ENCODE data around the gene NRN1.

NRN1 gene

DNA sequence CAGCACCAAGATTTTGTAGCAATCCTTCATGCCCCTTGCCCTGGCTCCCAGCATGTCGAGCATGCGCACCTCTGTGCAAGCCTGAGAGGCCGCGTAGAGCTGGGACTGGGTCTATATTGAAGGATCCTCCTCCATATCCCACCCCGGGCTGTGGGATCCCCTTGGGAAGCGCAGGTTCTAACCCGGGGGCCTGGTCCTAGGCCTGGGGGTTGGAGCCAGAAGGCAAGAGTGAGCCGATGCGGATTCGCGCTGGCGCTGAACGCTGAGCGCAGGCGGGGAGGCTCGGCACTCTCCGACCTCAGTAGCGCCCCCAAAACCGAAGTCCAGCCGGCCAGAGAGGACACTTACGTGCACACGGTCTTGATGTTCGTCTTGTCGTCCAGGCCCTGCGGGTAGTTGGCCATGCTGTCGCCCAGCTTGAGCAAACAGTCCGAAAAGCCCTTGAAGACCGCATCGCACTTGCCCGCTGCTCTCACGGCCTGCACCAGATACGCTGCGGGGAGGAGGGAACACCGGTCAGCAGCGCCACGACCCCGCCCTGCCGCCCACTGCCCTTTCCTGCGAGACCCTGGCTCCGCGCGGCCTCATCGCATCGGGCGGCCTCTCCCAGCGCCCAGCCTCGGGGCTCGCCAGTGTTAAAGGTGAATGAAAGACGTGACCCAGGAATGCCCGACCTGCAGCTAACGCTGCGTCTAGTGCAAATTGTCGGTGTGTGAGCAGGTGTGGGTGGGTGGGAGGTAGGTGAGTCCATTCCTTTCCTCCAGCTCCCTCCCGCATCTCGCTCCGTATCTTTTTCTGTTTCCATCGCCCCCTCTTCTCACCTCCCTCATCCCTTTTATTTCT is 4.5 kb downstream of the NRN1 start:
- DNase-seq (ENCODE audit: low spot score) = no peak

DNA sequence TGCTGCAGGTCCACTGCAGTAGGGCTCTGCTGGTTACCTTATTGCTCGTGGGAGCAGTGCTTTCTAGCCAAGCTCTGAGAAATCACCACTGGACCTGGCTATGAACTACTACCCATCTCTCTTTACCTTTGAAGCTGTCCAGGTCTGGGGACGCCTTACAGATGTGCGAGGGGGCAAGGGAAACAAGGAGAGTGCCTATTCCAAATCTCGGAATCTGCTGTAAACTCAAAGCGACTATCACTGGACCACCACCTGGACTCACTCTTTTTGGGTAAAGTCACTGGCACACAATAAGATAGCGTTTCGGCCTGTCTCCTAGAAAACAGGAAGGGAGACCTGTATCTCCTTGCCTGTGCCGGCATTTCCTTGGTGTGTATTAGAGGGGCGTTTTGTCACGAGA is 5.3 kb downstream of the NRN1 start:
- no peak for DNase-seq (ENCODE audit: low spot score)

DNA sequence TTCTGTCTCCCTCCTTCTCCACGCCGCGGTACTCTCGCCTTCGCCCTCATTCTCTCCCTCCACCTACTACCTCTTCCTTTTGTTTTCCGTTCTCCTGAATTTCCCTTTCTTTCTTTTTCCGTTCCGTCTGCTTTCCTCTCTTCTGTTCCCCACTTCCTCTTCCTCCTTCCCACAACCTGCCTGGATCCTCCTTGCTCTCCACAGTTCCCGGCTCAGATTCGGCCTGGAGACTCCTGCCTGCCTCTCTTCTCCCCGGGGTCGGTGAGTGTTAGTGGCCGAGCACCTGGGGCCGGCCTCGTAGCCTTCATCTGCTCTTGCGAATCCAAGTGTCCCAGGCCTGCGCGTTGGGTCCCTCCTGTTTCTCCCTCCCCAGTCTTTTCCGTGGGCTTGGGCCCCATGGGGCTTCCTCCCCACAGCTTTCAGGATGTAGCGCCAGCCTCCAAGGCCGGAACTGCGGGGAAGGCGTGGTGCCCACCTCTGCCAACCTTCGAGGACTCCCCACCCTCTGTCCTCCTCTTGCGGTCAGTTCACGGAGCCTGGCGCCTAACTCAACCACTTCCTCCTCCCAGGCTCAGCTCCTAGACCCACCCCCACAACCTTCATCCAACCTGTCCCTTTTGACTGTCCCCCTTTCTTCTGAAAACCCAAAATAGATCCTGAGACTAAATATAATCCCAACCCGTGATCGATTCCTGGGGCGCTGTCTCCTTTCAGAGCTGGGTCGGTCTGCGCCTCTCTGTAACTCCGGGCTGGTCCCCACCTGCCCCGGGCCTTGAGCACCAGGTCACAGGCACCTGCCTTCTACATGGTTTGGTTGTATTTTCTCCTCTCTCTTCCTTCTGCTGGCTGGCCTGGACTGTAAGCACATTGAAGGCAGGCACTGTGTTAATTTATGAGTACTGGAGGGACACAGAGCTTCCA is 6.8 kb downstream of the NRN1 start:
- DNase-seq (ENCODE audit: low spot score) = no peak

DNA sequence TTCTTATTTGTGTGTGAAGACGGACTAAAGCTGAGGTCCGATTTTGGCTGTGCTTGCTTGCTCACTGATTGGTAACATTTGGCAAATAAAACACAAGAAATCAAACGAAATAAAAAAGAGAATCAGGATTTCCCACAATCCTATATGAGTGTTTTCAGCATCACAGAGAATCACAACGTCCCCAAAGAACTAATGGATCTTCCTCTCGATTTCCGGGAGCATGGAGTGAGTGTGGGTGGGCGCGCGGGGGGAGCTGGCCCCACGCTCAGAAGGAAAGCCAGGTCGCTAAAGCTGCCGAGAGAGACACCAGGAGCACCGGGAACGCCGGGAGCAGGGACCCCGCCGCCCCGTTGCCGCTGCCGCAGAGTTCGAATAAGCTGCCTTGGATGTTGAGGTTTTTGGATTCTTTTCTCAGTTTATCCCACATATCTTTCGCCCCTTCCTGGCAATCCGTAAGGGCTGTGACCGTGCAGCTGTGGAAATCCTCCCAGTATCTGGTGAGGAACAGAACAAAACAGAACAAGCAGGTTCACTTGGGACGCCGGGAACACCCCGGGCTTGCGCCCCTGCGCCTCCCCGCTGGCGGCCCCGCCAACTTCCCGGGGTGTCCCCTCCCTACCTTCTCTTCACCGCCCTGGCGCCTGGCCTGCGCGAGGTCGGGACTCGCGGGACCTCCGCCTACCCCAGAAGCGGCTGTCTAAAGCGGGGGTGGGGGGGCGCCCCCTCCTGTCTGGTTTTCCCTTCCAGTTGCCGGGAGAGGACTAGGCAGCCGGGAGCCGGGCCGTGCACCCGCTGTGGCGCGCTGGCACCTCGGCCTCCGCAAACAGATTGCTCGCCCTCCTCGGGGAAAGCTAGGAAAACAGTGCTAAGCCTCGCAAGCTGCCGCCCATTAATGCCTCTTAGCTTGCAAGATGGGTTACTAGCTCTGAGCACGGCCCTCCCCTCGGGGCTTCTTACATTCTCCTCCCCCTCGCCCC is 7.7 kb downstream of the NRN1 start:
- DNase-seq (ENCODE audit: low spot score) = no peak

DNA sequence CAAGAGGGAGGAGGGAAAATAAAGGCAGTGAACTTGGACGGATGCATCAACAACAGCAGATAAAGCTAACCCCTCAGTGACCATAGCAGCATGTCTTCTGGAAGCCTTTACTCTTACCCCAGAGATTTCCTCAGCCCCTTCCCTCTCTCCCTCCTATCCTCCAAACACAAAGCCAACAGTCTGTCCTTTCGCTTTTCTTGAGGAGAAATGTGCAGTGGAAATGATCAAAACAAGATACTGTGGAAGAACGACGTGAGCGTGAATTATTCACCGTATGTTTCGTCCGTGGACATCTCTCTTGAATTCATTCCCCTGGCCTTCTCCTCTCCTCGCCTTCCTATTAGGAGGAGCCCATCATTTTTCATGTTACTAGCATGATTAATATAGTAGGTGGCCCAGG is 8.5 kb downstream of the NRN1 start:
- DNase-seq (ENCODE audit: low spot score) = no peak

DNA sequence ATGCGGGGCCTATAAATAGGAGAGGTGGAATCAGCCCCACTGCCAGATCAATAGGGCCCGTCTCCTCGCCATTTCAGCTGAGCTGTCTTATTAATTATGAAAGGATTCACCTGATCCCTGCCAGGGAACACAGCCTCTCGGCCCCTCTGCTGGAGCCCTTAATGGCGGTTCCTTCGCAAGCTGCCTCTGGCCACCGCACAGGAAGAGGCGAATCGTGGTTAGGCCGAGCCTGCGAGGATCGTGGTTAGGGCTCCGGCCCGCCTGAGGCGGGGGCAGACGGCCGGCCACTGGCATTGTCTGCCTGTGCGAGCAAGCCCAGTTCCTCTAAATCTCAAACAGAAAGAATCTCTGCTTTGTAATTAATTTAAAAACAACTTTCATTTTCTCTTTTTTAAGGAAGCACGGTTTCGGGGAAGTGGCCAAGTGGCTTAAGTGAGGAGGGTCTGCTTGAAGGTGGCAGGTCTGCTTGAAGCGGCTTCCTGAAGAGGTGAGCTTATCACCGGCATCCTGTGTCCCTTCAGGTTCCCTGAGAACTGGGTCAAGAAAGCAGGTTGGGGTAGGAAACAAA is 9.2 kb downstream of the NRN1 start:
- DNase-seq (ENCODE audit: low spot score) = no peak

DNA sequence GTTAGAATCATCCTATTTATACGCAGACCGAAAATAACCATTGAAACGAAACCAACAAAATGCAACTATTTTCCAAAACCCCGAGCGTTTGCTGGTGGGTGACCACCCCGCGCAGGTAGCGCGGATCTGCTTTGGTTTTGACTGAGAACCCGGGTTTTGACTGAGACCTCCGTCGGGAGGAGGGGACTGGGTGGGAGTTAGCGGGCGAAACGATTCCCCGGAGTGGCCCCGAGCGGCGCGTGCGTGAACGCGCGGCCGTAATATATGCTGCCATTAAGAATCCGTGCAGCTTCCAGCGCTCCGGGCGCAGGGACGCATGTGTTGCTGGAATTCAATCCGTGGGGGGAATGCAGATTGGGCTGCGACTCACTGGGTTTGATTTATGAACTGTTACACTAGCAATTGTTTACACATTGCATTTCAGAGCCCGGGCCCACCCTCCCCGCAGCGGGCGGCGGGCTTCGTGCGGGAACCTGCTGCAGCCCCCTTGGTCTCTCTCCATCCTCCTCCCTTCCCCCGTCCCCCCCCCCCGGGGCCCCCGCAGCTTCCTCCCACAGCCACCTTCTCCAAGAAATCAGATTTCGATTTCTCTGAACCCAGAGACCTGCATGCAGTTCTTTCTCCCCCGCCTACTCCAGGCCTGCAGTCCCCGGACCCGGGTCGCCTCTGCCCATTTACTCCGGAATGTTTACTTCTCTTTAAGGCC is 9.9 kb downstream of the NRN1 start:
- DNase-seq (ENCODE audit: low spot score) = no peak

DNA sequence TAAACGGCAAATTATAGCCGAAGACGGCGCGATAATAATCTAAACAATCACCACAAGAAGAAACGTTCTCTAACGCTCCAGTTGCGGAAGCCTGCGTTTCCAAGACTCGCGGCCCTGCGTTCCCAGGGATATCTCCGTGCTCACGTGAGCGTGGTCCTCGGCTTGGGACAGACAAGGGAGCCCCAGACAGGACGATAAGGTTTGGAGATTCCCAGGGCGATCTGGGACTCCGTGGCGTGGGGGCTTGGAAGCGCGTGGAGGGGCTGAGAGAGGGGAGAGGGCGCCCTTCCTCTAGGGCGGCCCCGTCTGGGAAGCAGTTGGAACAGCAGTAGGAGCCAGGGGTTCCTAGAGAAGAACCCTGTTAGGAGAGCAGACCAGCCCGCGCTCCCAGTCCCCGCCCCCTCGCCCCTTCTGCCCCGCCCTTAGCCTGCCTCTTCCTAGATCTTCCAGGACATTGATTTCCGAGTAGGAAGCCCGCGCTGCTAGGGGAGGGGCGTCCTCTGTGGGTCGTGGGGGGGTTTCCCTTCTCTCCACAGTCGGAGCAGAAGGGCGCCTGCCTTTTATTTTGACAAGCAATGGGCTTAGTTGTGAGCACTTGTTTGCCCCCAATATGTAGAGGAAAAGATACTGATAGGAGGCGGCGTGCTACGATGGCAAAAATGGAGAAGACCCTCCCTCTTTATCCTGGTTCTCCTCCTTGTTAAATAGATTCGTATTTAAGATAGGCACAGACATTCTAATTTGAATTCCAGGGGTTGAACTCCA is 10.6 kb downstream of the NRN1 start:
- DNase-seq (ENCODE audit: low spot score) = peak; percentile 63

DNA sequence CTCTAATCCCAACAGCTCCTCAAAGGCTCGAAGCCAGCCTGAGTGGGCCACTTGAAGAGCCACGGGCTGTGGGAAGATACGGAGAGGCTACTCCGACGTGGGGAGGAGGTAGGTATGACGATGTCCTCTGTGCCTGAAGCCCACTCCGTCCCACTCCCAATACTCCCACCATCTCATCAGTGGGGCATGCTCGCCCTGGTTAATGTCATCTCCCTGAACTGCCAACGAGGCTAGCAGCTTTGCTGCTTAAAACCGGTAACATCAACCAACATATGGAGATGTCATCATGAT is 11.1 kb downstream of the NRN1 start:
- no peak for DNase-seq (ENCODE audit: low spot score)

DNA sequence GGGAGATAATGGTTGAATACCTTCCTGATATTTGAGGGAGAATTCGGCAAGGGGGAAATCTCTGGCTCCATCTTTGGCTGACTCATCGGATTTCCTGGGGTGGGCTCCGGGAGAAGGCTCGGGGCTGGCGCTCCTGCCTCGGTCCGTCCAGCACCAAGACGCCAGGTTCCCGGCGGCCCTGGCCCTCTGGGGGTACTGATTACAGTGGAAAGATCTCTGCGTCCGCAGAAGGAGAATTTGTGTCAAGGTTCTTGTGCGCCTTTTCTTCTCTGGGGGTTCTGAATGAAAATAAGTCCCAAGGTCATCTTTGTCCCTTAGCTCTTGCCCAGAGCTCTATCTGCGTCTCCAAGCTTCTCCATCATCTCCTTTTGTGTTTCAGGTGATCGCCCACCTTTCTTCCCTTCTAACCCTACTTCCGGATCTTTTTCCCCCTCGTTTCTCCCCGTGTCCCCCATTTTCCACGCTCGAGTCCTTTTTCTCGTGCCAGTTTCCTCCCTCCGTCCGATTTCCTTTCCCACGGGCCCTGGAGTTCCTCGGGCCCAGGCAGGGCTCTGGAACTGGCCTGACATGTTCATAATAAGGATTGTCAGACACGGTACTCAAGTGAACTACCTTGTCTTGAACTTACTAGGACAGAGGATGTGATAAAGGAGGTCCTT is 11.6 kb downstream of the NRN1 start:
- no peak for DNase-seq (ENCODE audit: low spot score)

DNA sequence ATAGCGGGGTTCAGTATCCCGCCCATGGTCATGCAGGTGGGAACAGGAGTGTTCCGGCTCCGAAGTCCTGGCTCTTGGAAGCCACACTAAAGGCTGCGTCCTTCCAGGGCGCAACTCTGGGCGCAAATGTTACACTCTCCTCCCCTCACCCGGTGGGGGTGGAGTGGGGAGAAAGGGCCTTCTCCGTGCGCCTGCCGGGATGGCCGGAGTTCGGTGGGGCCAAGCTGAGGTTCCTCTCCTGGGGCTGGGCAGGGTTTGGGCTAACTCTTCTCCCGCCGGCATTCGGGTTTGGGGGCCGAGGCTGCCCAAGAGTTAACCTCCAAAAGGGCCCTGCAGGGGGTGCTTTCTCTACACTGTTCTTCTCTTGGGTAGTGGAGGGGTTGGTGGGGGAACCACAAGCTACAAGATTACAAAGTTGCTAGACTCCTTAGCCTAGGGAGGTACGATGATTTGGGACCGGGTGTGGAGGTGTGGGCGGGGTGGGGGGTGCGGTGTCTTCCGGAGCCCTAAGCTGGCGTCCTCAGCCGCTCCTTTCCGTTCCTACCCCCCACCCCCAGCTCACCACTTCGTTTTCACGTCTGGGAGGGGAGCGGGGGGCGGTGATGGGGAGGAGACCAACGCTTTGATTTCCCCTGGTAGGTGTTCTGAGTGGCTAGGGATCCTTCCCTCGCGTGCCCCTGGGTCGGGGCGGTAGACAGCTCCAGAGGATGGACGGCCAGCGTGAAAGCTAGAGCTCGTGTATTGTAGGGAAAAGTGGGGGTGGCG is 12.3 kb downstream of the NRN1 start:
- no peak for DNase-seq (ENCODE audit: low spot score)

DNA sequence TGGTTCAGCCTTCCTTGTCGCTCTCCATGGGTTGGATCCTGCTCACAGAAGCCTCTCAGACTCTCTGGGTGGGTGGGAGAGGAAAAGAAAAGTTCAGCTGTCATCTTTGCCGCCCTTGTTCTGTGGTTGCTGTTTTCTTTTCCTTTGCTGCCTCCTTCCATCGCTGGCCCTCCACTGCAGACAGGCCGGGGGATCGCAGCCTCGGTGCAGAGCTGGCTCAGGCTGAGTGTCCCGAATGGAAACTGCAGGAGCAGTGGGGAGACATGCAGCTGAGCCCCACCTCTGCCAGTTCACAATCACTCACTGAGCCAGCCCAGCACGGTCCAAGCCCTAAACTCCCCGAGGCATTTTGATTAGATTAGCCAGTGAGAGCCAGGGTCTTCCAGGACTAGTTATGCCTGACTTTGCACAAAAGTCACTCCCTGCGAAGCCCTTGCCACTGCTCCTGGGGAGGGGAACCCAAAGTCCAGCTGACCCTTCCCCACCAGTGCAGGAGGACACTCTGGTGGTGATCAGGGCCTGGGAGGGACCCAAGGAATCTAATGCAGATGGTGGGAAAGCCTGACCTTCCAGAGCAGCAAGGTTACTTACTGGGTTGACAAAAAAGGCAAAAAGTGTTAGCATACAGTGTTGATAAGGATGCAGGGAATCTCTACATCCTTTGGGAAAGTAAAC is 14.0 kb downstream of the NRN1 start:
- no peak for DNase-seq (ENCODE audit: low spot score)

DNA sequence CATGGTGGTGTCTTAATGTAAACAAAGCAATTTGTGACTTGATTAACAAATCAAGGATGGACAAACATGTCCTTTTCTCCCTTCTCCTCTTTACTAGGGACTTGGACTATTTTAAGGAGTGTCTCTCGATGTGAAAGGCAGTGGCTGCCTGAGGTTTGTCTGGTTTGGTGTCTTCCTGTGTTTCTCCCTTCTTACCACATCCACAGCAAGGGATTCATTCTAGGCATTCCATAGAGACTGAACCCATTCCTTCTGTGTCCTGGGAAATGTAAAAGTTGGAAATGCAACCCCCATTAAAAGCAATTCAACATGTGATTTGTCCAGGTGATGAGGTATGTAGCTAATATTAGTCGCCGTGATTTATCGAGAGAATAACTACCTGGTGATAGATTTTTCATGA is 15.9 kb downstream of the NRN1 start:
- no peak for DNase-seq (ENCODE audit: low spot score)

DNA sequence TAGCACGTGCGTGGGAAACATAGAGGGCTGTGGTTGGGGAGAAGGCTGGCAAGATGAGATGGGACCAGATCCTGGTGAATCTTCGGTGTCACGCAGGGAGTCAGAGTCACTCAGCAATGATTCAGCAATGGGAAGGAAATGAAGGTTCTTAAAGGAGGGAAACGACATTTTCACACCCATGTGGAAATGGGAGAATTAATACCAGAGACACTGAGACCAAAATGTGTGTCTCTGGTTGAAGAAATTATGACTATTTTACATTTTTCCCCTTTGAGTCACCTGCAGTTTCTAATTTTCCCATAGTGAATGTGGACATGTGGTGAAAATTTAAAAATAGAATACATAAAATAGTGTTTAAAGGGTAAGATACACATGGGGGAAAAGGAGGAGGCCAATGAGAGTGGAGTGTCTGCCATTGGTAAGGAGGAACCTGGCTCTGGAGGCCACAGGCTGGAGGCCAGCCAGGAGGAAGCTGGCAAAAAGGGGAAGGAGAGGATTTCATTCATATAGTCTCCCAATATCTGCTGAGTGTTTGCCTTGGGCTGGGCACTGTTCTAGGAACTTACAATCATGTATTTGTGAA is 17.5 kb downstream of the NRN1 start:
- no peak for DNase-seq (ENCODE audit: low spot score)

DNA sequence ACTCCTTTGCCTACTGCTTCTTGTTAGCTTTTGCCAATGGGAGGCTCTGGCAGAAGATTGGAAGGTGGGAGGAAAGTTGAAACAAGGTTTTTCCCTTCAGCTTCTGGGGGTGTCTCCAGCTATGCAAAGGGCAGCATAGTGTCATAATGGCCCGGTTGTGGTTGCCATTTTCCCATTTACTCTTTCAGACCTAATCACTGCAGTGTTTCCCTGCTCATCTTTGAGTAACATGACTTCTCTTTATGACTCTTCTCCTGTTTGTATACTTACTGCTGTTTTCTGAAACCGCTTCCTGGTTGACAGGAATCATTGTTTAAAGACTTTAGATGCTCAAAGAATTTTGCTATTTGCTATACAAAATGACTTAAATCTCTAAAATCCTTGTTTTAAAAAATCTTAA is 19.9 kb downstream of the NRN1 start:
- no peak for DNase-seq (ENCODE audit: low spot score)

DNA sequence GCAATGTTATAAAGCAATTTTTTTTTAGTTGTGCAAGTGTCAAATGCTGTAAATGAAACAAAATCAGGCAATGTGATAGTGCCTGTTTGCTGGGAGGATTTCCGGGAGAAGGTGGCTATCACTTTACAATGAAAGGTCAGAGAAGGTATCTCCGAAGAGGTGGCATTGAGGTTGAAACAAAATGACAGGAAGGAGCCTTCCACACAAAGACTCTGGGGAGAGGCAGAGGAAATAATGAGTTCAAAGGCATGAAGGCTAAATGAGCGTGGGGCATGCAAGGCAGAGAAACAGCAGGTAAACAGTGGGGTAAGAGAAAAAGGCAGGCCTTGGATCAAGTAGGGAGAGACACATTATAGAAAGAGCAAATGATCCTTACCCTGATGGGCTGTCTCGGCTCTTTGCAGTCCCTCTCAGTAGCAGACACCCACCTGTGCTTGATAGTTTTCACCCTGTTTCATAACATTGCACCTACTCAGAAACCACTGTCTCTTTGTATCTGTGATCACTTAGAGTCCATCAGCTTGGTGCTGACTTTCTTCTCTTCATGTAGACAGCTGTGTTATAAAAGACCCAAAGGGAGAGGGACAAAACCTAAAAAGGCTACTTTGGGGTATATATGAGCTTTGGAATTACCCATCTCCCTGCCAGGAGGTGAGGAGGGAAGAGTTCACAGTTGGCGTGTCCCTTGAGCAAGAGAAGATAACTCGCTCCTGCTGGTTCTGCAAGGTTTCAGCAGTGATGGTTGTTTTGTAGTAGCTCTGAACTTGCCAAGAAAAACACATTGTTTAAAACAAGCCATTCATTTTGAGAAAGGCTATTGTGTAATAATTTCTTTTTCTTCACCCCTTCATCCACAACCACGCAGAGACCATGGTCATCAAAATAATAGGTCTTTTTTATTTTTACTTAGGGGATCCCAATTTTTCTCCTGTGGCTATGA is 22.3 kb downstream of the NRN1 start:
- no peak for DNase-seq (ENCODE audit: low spot score)

Measured in RKO (cell line).